ENCODE measurements around the gene FBXO38.

FBXO38 gene

GRCh38 chr5:148482196-148482595 lies 98.4 kb downstream of the FBXO38 start:
- H3K4me3 ChIP-seq (ENCODE audit: low read depth, low read length): no peak overlapping the region
- TF ChIP-seq CTCF (IDR thresholded peaks at IDR 0.05; ENCODE audit: borderline replicate concordance, insufficient read depth, low read depth, low read length): no peak

- no peak overlapping the region for H3K4me3 ChIP-seq (ENCODE audit: low read depth, low read length)
- peak; percentile 84 for TF ChIP-seq CTCF (IDR thresholded peaks at IDR 0.05; ENCODE audit: borderline replicate concordance, insufficient read depth, low read depth, low read length)
Observed at GRCh38 chr5:148482697-148483462, 99.1 kb downstream of the FBXO38 start.

GRCh38 chr5:148483750-148484149 lies 100.0 kb downstream of the FBXO38 start:
- TF ChIP-seq CTCF (IDR thresholded peaks at IDR 0.05; ENCODE audit: borderline replicate concordance, insufficient read depth, low read depth, low read length): no peak

GRCh38 chr5:148484651-148485050 lies 100.9 kb downstream of the FBXO38 start:
- H3K4me3 ChIP-seq (ENCODE audit: low read depth, low read length): no peak overlapping the region
- TF ChIP-seq CTCF (IDR thresholded peaks at IDR 0.05; ENCODE audit: borderline replicate concordance, insufficient read depth, low read depth, low read length): no peak

More at GRCh38 chr5:148483750-148484149, 100.0 kb downstream of the FBXO38 start:
- H3K4me3 ChIP-seq (ENCODE audit: low read depth, low read length): no peak overlapping the region

GRCh38 chr5:148486456-148486855 lies 102.7 kb downstream of the FBXO38 start:
- TF ChIP-seq CTCF (IDR thresholded peaks at IDR 0.05; ENCODE audit: borderline replicate concordance, insufficient read depth, low read depth, low read length): no peak
- no peak overlapping the region for H3K4me3 ChIP-seq (ENCODE audit: low read depth, low read length)

- H3K4me3 ChIP-seq (ENCODE audit: low read depth, low read length): no peak overlapping the region
- no peak for TF ChIP-seq CTCF (IDR thresholded peaks at IDR 0.05; ENCODE audit: borderline replicate concordance, insufficient read depth, low read depth, low read length)
Observed at GRCh38 chr5:148488757-148489156, 105.0 kb downstream of the FBXO38 start.

Data from GM12875 (cell line).